Kidney (tissue), 14 donors: Measurements from ENCODE around the gene USH2A. TPM values are rescaled to one million over a fixed set of nuclear protein-coding genes. Genes with fewer than 3 reads are reported as not detected.

ENCODE experiments used
- DNase-seq, 5 donors: peaks; one replicate each; pipeline ENCODE4 v3.0.0-alpha.2; 2013 to 2020
- FAIRE-seq: peaks from 2 replicates; lab custom pipeline; 2012; peaks lifted over from hg19 to GRCh38; lab: Jason Lieb, UNC
- H3K27ac ChIP-seq, 2 donors: one replicate each; pipeline ENCODE4 v1.7.0; 2013; ENCODE audit warnings: low read depth in 2 of 2, low read length in 2 of 2, inconsistent platforms in 1 of 2
- H3K27me3 ChIP-seq: one replicate; pipeline ENCODE4 v1.7.1; 2013; ENCODE audit warnings: low read length, inconsistent platforms; ENCODE audit not compliant: control insufficient read depth, insufficient read depth
- H3K36me3 ChIP-seq, 3 donors: one replicate each; pipeline versions ENCODE4 v1.7.0 to v1.7.1; 2013; ENCODE audit warnings: low read length in 3 of 3, control low read depth in 1 of 3, inconsistent platforms in 1 of 3; ENCODE audit not compliant: insufficient read depth in 3 of 3, control insufficient read depth in 2 of 3
- H3K4me1 ChIP-seq, 3 donors: one replicate each; pipeline versions ENCODE4 v1.7.0 to v1.7.1; 2013; ENCODE audit warnings: low read length in 3 of 3, inconsistent platforms in 1 of 3, low read depth in 1 of 3; ENCODE audit not compliant: control insufficient read depth in 2 of 3, insufficient read depth in 2 of 3
- H3K4me3 ChIP-seq, 3 donors: one replicate each; pipeline versions ENCODE4 v1.7.0 to v1.8.1; 2013; ENCODE audit warnings: low read length in 3 of 3, control low read depth in 1 of 3, inconsistent platforms in 1 of 3
- H3K9ac ChIP-seq, 3 donors: one replicate each; pipeline versions ENCODE4 v1.7.0 to v1.7.1; 2013; ENCODE audit warnings: low read length in 3 of 3, control low read depth in 1 of 3, inconsistent platforms in 1 of 3
- H3K9me3 ChIP-seq, 3 donors: one replicate each; pipeline versions ENCODE4 v1.7.0 to v1.7.1; 2013; ENCODE audit warnings: low read length in 3 of 3, control low read depth in 1 of 3, inconsistent platforms in 1 of 3; ENCODE audit not compliant: control insufficient read depth in 2 of 3, insufficient read depth in 1 of 3
- intact Hi-C: fragments of 100-400 bp; cut with DNase I; formaldehyde crosslinking; loops from one replicate; pipeline ENCODE4 v1.11.1; 2022
- polyA plus RNA-seq: library from polyadenylated mRNA; stranded (reverse); fragments of 350-450 nt; fragmentation: Illumina TruSeq; extraction: RNeasy Lipid Tissue Mini Kit (QIAGEN cat#74804); gene quantifications from one replicate; pipeline ENCODE4 v1.2.3, GENCODE V29; 2014; ENCODE audit warnings: low read depth, low replicate concordance; ENCODE audit not compliant: insufficient read depth
- total RNA-seq: library from RNA; stranded (reverse); fragmentation: NEBNext Ultra II Directional; extraction: Animal tissue kit (Norgen Biotek cat#: 25700); gene quantifications from one replicate; pipeline ENCODE4 v1.2.1, GENCODE V29; 2021
- TF ChIP-seq, protein P1 (sequence below): IDR thresholded peaks from 3 replicates; pipeline ENCODE4 v1.5.1; 2012; ENCODE audit warnings: mild to moderate bottlenecking, moderate library complexity, borderline replicate concordance; ENCODE audit not compliant: insufficient read depth; ENCODE audit errors: extremely low read depth
- donor health status: control.
- donor health status: control.
- donor health status: control.
- donor health status: control.
- donor health status: control.
- donor health status: DM: yes; HTN: yes; CAD: no.
- donor health status: Normal renal cell carcinoma (clear cell type).

Gene USH2A
- total and polyA plus RNA-seq, 2 donors from 2014 or later = 0.06 TPM; not detected in 1

DNA sequence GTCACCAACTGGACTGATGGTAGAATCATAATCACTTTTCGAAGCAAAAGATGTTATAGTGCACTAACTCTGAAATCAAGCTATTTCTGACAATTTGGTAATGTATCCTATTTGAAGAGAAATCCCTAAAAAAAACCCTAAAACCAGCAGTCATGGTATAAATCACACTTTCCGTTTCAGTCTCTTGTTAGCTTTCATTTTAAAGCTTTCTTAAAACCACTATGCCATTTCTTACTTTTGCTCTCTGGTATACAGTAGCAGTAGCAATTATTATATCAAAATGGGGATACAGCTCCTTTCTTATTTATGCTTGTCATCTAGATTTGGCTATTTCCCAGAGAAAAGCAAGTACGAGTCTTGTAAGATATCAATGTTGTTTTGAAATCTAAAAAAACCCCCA lies 532.8 kb downstream of the USH2A start:
- H3K27me3 ChIP-seq = no peaks in the 10 kb centered on the region
- TF ChIP-seq, protein P1, sequence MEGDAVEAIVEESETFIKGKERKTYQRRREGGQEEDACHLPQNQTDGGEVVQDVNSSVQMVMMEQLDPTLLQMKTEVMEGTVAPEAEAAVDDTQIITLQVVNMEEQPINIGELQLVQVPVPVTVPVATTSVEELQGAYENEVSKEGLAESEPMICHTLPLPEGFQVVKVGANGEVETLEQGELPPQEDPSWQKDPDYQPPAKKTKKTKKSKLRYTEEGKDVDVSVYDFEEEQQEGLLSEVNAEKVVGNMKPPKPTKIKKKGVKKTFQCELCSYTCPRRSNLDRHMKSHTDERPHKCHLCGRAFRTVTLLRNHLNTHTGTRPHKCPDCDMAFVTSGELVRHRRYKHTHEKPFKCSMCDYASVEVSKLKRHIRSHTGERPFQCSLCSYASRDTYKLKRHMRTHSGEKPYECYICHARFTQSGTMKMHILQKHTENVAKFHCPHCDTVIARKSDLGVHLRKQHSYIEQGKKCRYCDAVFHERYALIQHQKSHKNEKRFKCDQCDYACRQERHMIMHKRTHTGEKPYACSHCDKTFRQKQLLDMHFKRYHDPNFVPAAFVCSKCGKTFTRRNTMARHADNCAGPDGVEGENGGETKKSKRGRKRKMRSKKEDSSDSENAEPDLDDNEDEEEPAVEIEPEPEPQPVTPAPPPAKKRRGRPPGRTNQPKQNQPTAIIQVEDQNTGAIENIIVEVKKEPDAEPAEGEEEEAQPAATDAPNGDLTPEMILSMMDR = no peak
- FAIRE-seq = no peak

DNA sequence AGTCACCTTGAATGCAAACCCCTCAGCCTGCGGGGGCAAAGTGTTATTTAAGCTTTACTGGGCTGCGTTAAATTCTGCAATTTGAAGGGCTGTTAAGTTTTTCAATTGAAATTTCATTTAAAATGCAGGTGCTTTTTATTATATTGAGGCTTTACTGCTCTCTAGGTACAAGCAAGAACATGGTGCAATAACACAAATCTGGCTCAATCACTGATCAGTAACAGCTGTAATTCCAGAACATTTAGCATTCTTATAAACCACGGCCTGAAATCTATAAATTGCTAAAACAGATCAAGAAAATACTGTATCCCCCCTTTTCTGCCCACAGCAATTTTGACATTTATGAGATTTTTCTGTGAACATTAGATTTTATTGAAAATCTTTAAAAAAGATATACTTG lies 533.4 kb downstream of the USH2A start:
- TF ChIP-seq, protein P1 = no peak
- no peak for DNase-seq
- FAIRE-seq = no peak
- Histone ChIP-seq H3K27ac (no peak overlapping the region), H3K4me3 (no peak overlapping the region), H3K9ac (no peak overlapping the region), H3K4me1 (no peaks in the 10 kb centered on the region), H3K27me3 (no peaks in the 10 kb centered on the region), H3K9me3 (no peaks in the 10 kb centered on the region), H3K36me3 (no peaks in the 10 kb centered on the region)
- intact Hi-C loops = no loop called here

More for the DNA sequence above, 532.8 kb downstream of the USH2A start:
- H3K27ac ChIP-seq = no peak overlapping the region
- no peak overlapping the region for H3K9ac ChIP-seq
- H3K9me3 ChIP-seq = no peaks in the 10 kb centered on the region
- H3K4me3 ChIP-seq = no peak overlapping the region
- no peak for DNase-seq
- intact Hi-C loops = no loop called here
- H3K36me3 ChIP-seq = no peaks in the 10 kb centered on the region
- H3K4me1 ChIP-seq = no peaks in the 10 kb centered on the region

DNA sequence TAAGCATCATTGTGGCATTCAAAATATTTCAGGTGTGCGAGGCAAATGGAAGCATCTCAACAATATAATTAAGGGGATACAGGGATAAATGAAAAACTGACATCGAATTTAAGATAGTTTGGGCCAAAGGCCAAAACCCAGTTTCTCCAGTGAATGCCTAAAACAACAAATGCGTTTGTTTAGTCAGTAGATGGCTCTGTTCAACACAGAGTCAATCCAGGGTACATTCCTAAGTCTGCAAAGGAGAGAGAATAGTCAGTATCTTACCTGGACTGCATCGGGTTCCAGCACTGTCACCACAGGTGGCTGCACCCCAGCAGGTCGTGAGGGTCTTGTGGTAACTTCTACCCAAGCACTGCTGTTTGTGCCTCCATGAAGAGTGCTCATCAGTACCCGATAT lies 535.1 kb downstream of the USH2A start:
- Histone ChIP-seq H3K27me3 (no peaks in the 10 kb centered on the region), H3K4me1 (no peaks in the 10 kb centered on the region), H3K27ac (no peak overlapping the region), H3K4me3 (no peak overlapping the region), H3K9me3 (no peaks in the 10 kb centered on the region), H3K36me3 (no peaks in the 10 kb centered on the region), H3K9ac (no peak overlapping the region)
- intact Hi-C loops = no loop called here
- DNase-seq (no peak), FAIRE-seq (no peak)
- TF ChIP-seq, protein P1 = no peak

GRCh38 chr1:215887627-215888026 lies 535.6 kb downstream of the USH2A start:
- TF ChIP-seq, protein P1 = no peak

More at GRCh38 chr1:215887627-215888026, 535.6 kb downstream of the USH2A start:
- no peak for FAIRE-seq
- no peak overlapping the region for H3K9ac ChIP-seq
- DNase-seq = peak in 1 of 5 donors; percentile 11
- H3K9me3 ChIP-seq = no peaks in the 10 kb centered on the region
- H3K27ac ChIP-seq = no peak overlapping the region
- no peaks in the 10 kb centered on the region for H3K36me3 ChIP-seq
- H3K27me3 ChIP-seq = no peaks in the 10 kb centered on the region
- no peaks in the 10 kb centered on the region for H3K4me1 ChIP-seq
- H3K4me3 ChIP-seq = no peak overlapping the region
- intact Hi-C loops = no loop called here
